ENCODE data around the gene PAPSS1.

DNA sequence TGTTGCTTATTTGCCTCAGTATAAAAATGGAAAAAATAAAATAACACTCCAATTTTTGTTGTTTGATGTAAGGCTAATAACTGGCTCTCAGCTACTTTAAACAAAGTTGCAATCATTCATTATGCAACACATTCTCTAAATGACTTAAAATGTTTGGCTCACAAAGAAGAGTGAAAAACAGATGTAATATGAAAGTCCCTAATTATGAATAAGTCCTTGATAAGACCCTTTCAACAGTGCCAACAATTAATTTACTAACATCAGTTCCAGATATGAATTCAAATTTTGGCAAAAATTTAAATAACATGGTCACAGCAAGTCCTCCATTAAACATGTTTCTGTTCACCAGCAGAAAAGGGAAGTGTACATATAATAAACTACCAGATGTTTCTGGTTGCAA is 69.8 kb downstream of the PAPSS1 start:
- TF ChIP-seq CTCF (IDR thresholded peaks at IDR 0.05): no peak
- no peak for TF ChIP-seq POLR2A (IDR thresholded peaks at IDR 0.05)
